Measurements from ENCODE around the gene GARNL3. TPM values are rescaled to one million over a fixed set of nuclear protein-coding genes. Genes with fewer than 3 reads are reported as not detected.

GARNL3 gene
- total RNA-seq, 6 experiments from 2014 or later, result 4.4 to 9.7 (median 6.1) TPM

DNA sequence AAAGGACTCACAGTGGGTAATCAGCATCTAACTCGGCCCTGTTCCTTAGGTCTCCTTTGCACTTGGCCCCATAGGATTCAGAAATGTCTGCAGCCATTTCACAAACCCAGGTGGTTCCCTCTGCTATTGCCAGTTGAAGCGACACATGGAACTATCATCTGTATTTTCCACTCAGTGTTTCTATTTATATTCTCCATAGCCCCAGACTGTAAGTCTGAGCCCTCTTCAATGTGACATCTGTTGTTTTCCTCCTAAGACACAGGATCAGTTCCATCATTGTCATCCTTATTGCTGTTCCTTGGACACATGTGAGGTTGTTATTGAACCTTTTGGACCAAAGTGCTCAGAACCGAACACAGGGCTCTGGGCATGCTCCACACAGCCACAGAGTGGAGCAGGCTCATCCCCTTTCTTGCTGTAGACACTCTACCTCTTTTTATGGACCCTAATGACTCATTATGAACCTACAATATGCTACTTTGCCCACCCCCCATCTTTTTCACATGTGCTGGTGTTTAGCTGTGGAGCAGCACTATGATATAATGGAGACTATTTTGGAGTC lies 36.4 kb downstream of the GARNL3 start:
- no peak overlapping the region for H3K4me3 ChIP-seq
- 81% methylated on average over 3 of the region's 3 CpGs for WGBS (ENCODE audit: insufficient coverage, low coverage, low lambda C conversion rate, missing lambda C conversion rate)
- DNase-seq (no peak), ATAC-seq (no peak)
- H3K36me3 ChIP-seq, result no peaks in the 10 kb centered on the region
- no peak overlapping the region for H3K27ac ChIP-seq
- intact Hi-C loops (cut with DNase I), result no loop called here
- H3K9me3 ChIP-seq, result no peaks in the 10 kb centered on the region
- no peaks in the 10 kb centered on the region for H3K27me3 ChIP-seq
- peaks cover 0 to 20% (median 2%) of the 10 kb centered on the region in 4 donors for H3K4me1 ChIP-seq
- TF ChIP-seq, protein P1, sequence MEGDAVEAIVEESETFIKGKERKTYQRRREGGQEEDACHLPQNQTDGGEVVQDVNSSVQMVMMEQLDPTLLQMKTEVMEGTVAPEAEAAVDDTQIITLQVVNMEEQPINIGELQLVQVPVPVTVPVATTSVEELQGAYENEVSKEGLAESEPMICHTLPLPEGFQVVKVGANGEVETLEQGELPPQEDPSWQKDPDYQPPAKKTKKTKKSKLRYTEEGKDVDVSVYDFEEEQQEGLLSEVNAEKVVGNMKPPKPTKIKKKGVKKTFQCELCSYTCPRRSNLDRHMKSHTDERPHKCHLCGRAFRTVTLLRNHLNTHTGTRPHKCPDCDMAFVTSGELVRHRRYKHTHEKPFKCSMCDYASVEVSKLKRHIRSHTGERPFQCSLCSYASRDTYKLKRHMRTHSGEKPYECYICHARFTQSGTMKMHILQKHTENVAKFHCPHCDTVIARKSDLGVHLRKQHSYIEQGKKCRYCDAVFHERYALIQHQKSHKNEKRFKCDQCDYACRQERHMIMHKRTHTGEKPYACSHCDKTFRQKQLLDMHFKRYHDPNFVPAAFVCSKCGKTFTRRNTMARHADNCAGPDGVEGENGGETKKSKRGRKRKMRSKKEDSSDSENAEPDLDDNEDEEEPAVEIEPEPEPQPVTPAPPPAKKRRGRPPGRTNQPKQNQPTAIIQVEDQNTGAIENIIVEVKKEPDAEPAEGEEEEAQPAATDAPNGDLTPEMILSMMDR (IDR thresholded peaks at IDR 0.05), result no peak
- no peak for TF ChIP-seq POLR2A (IDR thresholded peaks at IDR 0.05)

DNA sequence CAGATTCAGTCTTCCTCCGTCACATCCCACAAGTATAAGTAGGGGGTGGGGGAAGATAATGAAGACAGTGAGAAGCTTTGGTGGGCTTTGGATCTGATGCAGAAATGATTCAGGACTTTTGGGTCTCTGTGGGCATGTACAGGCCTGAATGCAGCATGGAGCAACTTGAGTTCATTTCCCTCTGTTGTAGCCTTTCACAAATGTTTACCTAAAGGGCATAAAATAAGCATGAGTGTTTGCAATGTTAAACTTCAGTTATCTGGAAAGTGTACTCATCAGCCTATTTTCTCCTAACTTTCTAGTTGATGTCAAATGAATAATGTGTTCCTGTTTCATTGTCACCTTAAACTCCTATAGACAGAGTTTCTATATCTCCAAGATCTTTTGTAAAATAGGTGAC lies 39.3 kb downstream of the GARNL3 start:
- intact Hi-C loops (cut with DNase I), result no loop called here
- ATAC-seq (peak; percentile 63 to 69 (median 65)), DNase-seq (no peak)
- no peaks in the 10 kb centered on the region for H3K27me3 ChIP-seq
- no peaks in the 10 kb centered on the region for H3K9me3 ChIP-seq
- no peak overlapping the region for H3K4me3 ChIP-seq
- TF ChIP-seq POLR2A (IDR thresholded peaks at IDR 0.05), result no peak
- TF ChIP-seq, protein P1 (IDR thresholded peaks at IDR 0.05), result no peak
- H3K36me3 ChIP-seq, result no peaks in the 10 kb centered on the region
- WGBS (ENCODE audit: insufficient coverage, low coverage, low lambda C conversion rate, missing lambda C conversion rate), result 32% methylated on average over 1 of the region's 1 CpG
- H3K4me1 ChIP-seq, result peaks cover 0 to 38% (median 5%) of the 10 kb centered on the region in 4 donors
- peak overlapping the region; percentile 57 to 66 (median 64) for H3K27ac ChIP-seq

DNA sequence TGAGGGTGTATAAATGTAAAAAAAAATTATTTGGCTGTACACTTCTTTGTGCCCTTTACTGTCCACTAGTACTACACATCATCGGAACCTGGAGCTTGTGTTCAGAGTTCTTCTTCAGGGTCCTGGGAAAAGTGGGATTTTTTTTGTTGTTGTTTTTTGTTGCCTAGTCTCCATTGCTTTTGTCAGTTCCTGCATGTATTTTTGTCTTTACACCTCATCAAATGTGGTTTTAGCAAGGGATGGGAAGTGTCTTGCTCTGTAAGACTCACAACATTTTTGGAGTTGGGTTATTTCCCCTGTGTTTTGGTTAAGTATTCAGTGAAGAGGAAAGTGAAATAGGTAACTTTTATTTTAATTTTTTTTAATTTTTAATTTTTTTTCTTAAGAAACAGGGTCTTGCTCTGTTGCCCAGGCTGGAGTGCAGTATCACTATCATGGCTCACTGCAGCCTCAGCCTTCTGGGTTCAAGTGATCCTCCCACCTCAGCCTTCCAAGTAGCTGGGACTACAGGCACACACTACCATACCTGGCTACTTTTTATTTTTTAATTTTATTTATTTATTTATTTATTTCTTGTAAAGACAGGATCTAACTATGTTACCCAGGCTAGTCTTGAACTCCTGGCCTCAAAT lies 40.7 kb downstream of the GARNL3 start:
- Histone ChIP-seq H3K4me1 (peaks cover 0 to 45% (median 9%) of the 10 kb centered on the region in 4 donors), H3K27ac (peak overlapping the region in 1 of 3 donors; percentile 28), H3K9me3 (no peaks in the 10 kb centered on the region), H3K36me3 (no peaks in the 10 kb centered on the region), H3K4me3 (no peak overlapping the region), H3K27me3 (no peaks in the 10 kb centered on the region)
- DNase-seq (no peak), ATAC-seq (no peak)
- intact Hi-C loops (cut with DNase I), result no loop called here
- 100% methylated on average over 1 of the region's 1 CpG for WGBS (ENCODE audit: insufficient coverage, low coverage, low lambda C conversion rate, missing lambda C conversion rate)
- TF ChIP-seq, protein P1 (IDR thresholded peaks at IDR 0.05), result no peak
- no peak for TF ChIP-seq POLR2A (IDR thresholded peaks at IDR 0.05)

DNA sequence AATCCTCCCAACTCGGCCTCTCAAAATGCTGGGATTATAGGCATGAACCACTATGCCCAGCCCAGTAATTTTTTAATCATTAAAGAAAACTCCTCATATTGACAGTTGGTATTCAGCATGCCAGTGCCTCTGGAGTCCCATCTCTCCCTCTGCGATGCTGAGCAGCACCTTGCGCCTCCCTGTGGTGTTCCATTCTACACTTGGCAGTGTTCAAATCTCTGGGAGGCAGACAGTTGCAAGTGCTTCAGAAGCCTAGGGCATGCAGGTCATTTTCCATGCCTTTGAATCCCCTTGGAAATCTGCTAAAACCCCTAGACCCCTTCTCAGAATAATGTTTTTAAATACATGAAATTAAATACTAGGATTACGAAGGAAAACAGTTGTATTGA lies 41.3 kb downstream of the GARNL3 start:
- H3K36me3 ChIP-seq, result no peaks in the 10 kb centered on the region
- H3K27ac ChIP-seq, result peak overlapping the region in 1 of 3 donors; percentile 28
- 49% methylated on average over 4 of the region's 4 CpGs for WGBS (ENCODE audit: insufficient coverage, low coverage, low lambda C conversion rate, missing lambda C conversion rate)
- no peak for ATAC-seq
- peaks cover 0 to 51% (median 11%) of the 10 kb centered on the region in 4 donors for H3K4me1 ChIP-seq
- TF ChIP-seq, protein P1 (IDR thresholded peaks at IDR 0.05), result no peak
- TF ChIP-seq POLR2A (IDR thresholded peaks at IDR 0.05), result no peak
- H3K9me3 ChIP-seq, result no peaks in the 10 kb centered on the region
- intact Hi-C loops (cut with DNase I), result no loop called here
- H3K4me3 ChIP-seq, result no peak overlapping the region
- H3K27me3 ChIP-seq, result no peaks in the 10 kb centered on the region
- no peak for DNase-seq

Data from right lobe of liver (tissue), 6 donors.